Activated CD4-positive, alpha-beta T cell treated with anti-CD3 and anti-CD28 coated beads, Interleukin-2, amount 10 ng/mL, durations not matched to agents 7 days and 5 days (primary cell): ENCODE measurements around the gene TRIM5. TPM values are rescaled to one million over a fixed set of nuclear protein-coding genes. Genes with fewer than 3 reads are reported as not detected.
"Not testable (repeated sequence)": the region's sequence is repeated elsewhere in the genome, so short reads cannot be mapped to it uniquely, and the experiment has no call there.

Experiments
- CTCF ChIA-PET: fragments of 350-600 bp; sonication (Branson Sonifier 250); formaldehyde crosslinking; loops from one replicate; lab custom pipeline; 2021; ENCODE audit warnings: antibody characterized with exemption; lab: Charles Lee
- POLR2A ChIA-PET: fragments of 350-600 bp; sonication (Branson Sonifier 250); formaldehyde crosslinking; loops from one replicate; lab custom pipeline; 2021; ENCODE audit warnings: antibody characterized with exemption; lab: Charles Lee
- DNase-seq: peaks from one replicate; pipeline ENCODE4 v3.0.0-alpha.2; 2020
- H3K27ac Mint-ChIP-seq: one replicate; pipeline ENCODE4 v1.8.0; 2021; ENCODE audit warnings: mild to moderate bottlenecking, moderate library complexity, mixed read lengths
- H3K27me3 Mint-ChIP-seq: one replicate; pipeline ENCODE4 v1.8.0; 2021; ENCODE audit warnings: mixed read lengths
- H3K36me3 Mint-ChIP-seq: one replicate; pipeline ENCODE4 v1.8.0; 2021; ENCODE audit warnings: low read depth, mixed read lengths
- H3K4me1 Mint-ChIP-seq: one replicate; pipeline ENCODE4 v1.8.0; 2021; ENCODE audit warnings: mixed read lengths
- H3K4me3 Mint-ChIP-seq: one replicate; pipeline ENCODE4 v1.8.0; 2021; ENCODE audit warnings: mild to moderate bottlenecking, moderate library complexity, mixed read lengths
- H3K9me3 Mint-ChIP-seq: one replicate; pipeline ENCODE4 v1.8.0; 2021; ENCODE audit warnings: mixed read lengths
- total RNA-seq, 2 experiments: library from RNA; stranded (reverse); gene quantifications; one replicate each; pipeline ENCODE4 v1.2.3, GENCODE V29; 2021

The TRIM5 gene
- total RNA-seq, 2 experiments from 2014 or later, result 26.2 to 31.1 TPM

DNA sequence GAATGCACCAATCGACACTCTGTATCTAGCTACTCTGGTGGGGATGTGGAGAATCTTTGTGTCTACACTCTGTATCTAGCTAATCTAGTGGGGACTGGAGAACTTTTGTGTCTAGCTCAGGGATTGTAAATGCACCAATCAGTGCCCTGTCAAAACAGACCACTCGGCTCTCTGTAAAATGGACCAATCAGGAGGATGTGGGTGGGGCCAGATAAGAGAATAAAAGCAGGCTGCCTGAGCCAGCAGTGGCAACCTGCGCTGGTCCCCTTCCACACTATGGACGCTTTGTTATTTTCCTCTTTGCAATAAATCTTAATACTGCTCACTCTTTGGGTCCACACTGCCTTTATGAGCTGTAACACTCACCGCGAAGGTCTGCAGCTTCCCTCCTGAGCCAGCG lies 1.3 kb downstream of the TRIM5 start:
- H3K27ac Mint-ChIP-seq, result peak overlapping the region; percentile 91
- POLR2A ChIA-PET, result interaction anchor here (0.6 kb wide), 1 partner anchor 83 kb away, joined by 3 read pairs; no protein-coding TSS in a partner anchor
- H3K4me3 Mint-ChIP-seq, result peak overlapping the region; percentile 85
- H3K27me3 Mint-ChIP-seq, H3K9me3 Mint-ChIP-seq: not testable (repeated sequence)
- peaks cover 33% of the 10 kb centered on the region for H3K36me3 Mint-ChIP-seq
- CTCF ChIA-PET, result interaction anchor here (0.7 to 1.1 kb wide), 2 partner anchors 48 to 58 kb away, joined by 3 read pairs; partner anchors contain the start of gene TRIM34
- H3K4me1 Mint-ChIP-seq, result peaks cover 61% of the 10 kb centered on the region
- DNase-seq, result peak; percentile 38

DNA sequence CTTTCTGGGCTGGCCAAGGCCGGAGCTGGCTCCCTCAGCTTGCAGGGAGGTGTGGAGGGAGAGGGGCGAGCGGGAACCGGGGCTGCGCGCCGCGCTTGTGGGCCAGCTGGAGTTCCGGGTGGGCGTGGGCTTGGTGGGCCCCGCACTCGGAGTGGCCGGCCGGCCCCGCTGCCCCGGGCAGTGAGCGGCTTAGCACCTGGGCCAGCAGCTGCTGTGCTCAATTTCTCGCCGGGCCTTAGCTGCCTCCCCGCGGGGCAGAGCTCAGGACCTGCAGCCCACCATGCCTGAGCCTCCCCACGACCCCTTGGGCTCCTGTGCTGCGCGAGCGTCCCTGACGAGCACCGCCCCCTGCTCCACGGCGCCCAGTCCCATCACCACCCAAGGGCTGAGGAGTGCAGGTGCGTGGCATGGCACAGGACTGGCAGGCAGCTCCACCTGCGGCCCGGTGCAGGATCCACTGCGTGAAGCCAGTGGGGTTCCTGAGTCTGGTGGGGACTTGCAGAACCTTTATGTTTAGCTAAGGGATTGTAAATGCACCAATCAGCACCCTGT lies 1.9 kb downstream of the TRIM5 start:
- POLR2A ChIA-PET, H3K27ac Mint-ChIP-seq, DNase-seq, H3K9me3 Mint-ChIP-seq, H3K27me3 Mint-ChIP-seq: not testable (repeated sequence)
- peak overlapping the region; percentile 85 for H3K4me3 Mint-ChIP-seq
- H3K4me1 Mint-ChIP-seq, result peaks cover 59% of the 10 kb centered on the region
- peaks cover 40% of the 10 kb centered on the region for H3K36me3 Mint-ChIP-seq
- CTCF ChIA-PET, result interaction anchor here (0.6 to 1.0 kb wide), 3 partner anchors 8 to 1767 kb away, joined by 3 read pairs; no protein-coding TSS in a partner anchor

DNA sequence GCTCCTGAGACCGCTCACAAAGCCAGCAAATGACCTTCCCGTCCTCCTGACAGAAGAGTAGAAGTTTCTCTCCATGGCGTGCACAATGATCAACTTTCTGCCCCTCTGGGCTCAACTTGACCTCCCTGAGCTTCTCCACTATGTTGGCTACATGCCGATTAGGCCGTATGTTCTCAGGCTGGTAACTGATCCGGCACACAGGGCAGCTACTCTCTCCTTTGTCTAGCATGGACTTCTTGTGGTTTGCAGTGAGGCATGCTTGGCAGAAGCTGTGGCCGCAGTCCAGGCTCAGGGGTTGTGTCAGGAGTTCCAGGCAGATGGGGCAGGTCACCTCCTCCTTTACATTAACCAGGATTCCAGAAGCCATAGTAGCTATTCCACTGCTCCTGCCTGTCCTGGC lies 5.1 kb downstream of the TRIM5 start:
- Mint-ChIP-seq H3K4me1 (peaks cover 44% of the 10 kb centered on the region), H3K27ac (peak overlapping the region; percentile 72), H3K4me3 (no peak overlapping the region), H3K36me3 (peaks cover 58% of the 10 kb centered on the region), H3K27me3 (no peaks in the 10 kb centered on the region), H3K9me3 (peaks cover 3% of the 10 kb centered on the region)
- POLR2A ChIA-PET, result no interaction called here
- CTCF ChIA-PET, result interaction anchor here (1.1 kb wide), 1 partner anchor 11 kb away, joined by 3 read pairs; no protein-coding TSS in a partner anchor
- no peak for DNase-seq

DNA sequence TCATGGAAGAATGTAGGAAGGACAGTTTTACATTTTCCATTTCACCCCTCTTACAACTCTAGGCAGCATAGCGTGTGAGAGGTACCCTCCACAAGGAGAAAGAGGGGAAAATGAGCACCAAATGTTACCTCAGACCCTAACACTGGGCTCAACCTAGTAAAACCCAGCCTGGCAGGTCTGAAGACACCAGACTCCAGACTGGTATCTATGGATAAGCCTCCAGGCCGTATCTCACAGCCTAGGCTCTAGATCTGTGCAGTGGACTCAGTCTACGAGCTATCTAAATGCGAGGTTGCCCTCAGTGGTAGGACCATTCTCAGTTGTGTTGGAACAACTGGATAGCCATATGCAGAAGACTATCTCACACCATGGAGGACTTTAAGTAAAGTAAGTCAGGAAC lies 10.5 kb downstream of the TRIM5 start:
- no peak overlapping the region for H3K27ac Mint-ChIP-seq
- peaks cover 20% of the 10 kb centered on the region for H3K4me1 Mint-ChIP-seq
- CTCF ChIA-PET, result no interaction called here
- H3K36me3 Mint-ChIP-seq, result peaks cover 53% of the 10 kb centered on the region
- POLR2A ChIA-PET, result no interaction called here
- H3K27me3 Mint-ChIP-seq, result no peaks in the 10 kb centered on the region
- no peak overlapping the region for H3K4me3 Mint-ChIP-seq
- H3K9me3 Mint-ChIP-seq, result no peaks in the 10 kb centered on the region
- no peak for DNase-seq

DNA sequence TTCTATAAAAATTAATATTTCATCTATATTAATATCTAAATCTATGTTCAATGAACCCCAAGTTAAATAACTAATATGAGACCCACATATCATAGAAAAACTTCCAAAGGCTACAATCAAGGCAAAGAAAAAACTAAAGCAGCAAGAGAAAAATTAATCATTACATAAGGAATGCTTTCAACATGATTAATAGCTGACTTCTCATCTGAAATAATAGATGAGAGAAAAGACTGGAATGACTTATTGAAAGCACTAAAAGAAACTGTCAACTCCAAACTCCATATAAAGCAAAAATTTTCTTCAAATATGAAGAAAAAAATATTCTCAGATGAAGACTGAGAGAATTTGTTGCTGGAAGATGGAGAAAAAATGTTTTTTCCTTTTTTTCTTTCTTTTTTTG lies 13.0 kb downstream of the TRIM5 start:
- Mint-ChIP-seq H3K27me3 (no peaks in the 10 kb centered on the region), H3K9me3 (no peaks in the 10 kb centered on the region), H3K27ac (no peak overlapping the region), H3K4me1 (peaks cover 6% of the 10 kb centered on the region), H3K4me3 (no peak overlapping the region), H3K36me3 (peaks cover 43% of the 10 kb centered on the region)
- ChIA-PET POLR2A (interaction anchor here (0.5 to 0.6 kb wide), 2 partner anchors 19 to 49 kb away, joined by 3 read pairs; no protein-coding TSS in a partner anchor), CTCF (interaction anchor here (1.8 kb wide), 1 partner anchor 13 kb away, joined by 4 read pairs; the partner anchor contains the start of gene TRIM5)
- no peak for DNase-seq

DNA sequence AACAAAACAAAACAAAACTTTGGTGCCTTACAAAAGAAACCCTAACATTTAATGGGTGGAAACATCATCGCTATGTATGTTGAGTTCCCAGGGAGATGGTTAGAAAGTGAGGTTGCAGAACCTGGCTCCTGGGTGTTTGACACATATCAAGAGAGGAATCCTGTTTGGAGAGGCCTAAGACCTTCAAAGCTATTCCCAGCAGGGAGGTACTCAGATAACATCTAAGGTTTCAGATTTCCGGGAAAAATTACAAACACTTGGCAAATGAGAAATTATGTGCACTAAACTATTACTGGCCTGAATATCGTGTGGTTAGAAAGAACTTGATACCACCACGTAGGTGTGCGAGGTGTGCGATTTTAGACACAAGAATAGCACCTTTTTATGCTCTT lies 18.5 kb downstream of the TRIM5 start:
- Mint-ChIP-seq H3K4me1 (no peaks in the 10 kb centered on the region), H3K4me3 (no peak overlapping the region), H3K27ac (no peak overlapping the region), H3K27me3 (no peaks in the 10 kb centered on the region), H3K36me3 (peaks cover 47% of the 10 kb centered on the region), H3K9me3 (no peaks in the 10 kb centered on the region)
- DNase-seq, result no peak
- ChIA-PET CTCF (no interaction called here), POLR2A (no interaction called here)

DNA sequence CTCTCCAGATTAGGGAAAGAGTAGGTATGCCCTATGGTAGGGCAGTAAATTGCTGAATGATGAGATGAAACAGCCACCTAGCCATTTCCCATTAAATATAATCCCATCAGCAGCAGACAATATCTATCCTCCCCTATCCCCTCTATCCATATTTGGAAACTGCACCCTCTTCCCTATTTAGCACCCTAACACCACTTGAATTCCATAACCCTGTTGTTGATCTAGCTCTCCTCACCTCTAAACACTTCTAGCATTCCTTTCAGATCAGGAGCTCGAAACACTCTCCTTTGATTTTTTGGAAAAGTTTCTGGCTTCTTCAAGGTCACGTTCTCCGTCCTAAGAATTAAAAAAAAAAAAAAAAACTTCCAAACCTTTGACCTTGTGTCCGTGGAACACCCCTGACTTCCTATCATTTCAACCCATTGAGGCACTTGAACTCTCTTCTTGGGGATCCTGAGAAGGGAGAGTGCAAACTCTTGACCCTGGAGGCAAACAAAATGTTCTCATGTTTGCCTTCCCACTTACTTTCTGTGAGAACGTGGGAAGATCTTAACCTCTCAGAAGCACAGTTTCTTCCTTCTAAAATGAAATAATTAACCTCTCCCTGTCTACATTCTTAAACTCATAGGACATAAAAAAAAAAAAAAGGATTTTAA lies 19.0 kb downstream of the TRIM5 start:
- no peaks in the 10 kb centered on the region for H3K4me1 Mint-ChIP-seq
- no peak for DNase-seq
- no peaks in the 10 kb centered on the region for H3K27me3 Mint-ChIP-seq
- peaks cover 50% of the 10 kb centered on the region for H3K36me3 Mint-ChIP-seq
- no peaks in the 10 kb centered on the region for H3K9me3 Mint-ChIP-seq
- H3K27ac Mint-ChIP-seq, result no peak overlapping the region
- POLR2A ChIA-PET, result no interaction called here
- no peak overlapping the region for H3K4me3 Mint-ChIP-seq
- CTCF ChIA-PET, result no interaction called here

DNA sequence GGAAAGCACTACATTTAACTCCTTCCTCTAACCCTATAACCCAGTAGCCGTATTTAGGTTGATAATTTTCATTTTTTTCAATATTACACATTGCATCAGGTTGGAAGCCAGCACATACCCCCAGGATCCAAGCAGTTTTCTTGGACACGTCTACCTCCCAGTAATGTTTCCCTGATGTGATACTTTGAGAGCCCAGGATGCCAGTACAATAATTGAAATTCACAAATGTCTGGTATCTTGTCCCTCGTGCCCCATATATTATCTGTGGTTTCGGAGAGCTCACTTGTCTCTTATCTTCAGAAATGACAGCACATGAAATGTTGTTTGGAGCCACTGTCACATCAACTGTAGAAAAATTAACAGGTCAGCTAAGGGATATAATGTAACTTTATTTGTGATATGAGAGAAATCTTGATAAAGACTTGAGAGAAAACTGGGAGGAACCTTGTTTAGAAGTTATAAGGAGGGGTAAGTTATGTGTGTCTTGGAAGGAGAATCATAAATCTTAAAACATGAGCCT lies 19.8 kb downstream of the TRIM5 start:
- Mint-ChIP-seq H3K4me1 (peaks cover 3% of the 10 kb centered on the region), H3K27me3 (no peaks in the 10 kb centered on the region), H3K27ac (no peak overlapping the region), H3K9me3 (no peaks in the 10 kb centered on the region), H3K36me3 (peaks cover 43% of the 10 kb centered on the region), H3K4me3 (no peak overlapping the region)
- DNase-seq, result no peak
- POLR2A ChIA-PET, result no interaction called here
- CTCF ChIA-PET, result no interaction called here

DNA sequence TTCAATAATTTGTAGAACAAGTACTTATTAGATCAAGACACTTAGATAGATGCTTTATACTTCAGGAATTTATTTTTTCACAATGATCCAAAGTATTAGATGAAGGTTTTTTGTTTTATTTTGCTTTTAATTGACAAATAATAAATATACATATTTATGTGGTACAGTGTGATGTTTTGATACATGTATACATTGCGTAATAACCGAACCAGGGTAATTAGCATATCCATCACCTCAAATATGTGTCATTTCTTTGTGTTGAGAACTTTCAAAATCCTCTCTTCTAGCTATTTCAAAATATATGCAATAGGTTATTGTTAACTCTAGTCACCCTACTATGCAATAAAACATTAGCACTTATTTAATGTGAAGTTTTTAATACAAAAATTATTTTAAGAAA lies 21.4 kb downstream of the TRIM5 start:
- no peaks in the 10 kb centered on the region for H3K27me3 Mint-ChIP-seq
- H3K4me1 Mint-ChIP-seq, result peaks cover 3% of the 10 kb centered on the region
- DNase-seq, result no peak
- H3K4me3 Mint-ChIP-seq, result no peak overlapping the region
- H3K9me3 Mint-ChIP-seq, result peaks cover 1% of the 10 kb centered on the region
- POLR2A ChIA-PET, result interaction anchor here (0.7 kb wide), 1 partner anchor 763 kb away, joined by 5 read pairs; no protein-coding TSS in a partner anchor
- no peak overlapping the region for H3K27ac Mint-ChIP-seq
- CTCF ChIA-PET, result no interaction called here
- H3K36me3 Mint-ChIP-seq, result peaks cover 32% of the 10 kb centered on the region

DNA sequence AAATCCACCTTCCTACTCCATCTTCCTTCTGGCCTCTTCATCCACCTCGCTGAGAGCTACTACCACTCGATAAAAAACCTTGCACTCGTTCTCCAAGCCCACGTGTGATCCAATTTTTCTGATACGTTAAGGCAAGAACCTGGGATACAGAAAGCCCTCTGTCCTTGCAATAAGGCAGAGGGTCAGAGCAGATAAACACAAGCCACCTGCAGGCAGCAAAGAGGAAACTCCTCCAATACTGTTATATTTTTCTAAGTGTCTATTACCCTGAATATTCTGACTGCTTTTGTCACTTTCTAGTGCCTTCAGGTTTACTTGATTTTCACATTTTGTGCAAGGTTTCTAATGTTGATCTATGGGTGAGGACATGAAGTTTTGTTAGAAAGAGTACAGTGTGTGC lies 26.6 kb downstream of the TRIM5 start:
- no peaks in the 10 kb centered on the region for H3K27me3 Mint-ChIP-seq
- CTCF ChIA-PET, result no interaction called here
- peaks cover 5% of the 10 kb centered on the region for H3K9me3 Mint-ChIP-seq
- peaks cover 3% of the 10 kb centered on the region for H3K4me1 Mint-ChIP-seq
- H3K4me3 Mint-ChIP-seq, result no peak overlapping the region
- POLR2A ChIA-PET, result no interaction called here
- no peak for DNase-seq
- peaks cover 21% of the 10 kb centered on the region for H3K36me3 Mint-ChIP-seq
- H3K27ac Mint-ChIP-seq, result no peak overlapping the region

DNA sequence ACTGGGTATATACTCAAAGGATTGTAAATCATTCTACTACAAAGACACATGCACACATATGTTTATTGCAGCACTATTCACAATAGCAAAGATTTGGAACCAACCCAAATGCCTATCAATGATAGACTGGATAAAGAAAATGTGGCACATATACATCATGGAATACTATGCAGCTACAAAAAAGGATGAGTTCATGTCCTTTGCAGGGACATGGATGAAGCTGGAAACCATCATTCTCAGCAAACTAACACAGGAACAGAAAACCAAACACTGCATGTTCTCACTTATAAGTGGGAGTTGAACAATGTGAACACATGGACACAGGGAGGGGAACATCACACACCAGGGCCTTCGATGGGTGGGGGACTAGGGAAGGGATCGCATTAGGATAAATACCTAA lies 27.9 kb downstream of the TRIM5 start:
- H3K4me3 Mint-ChIP-seq, H3K27me3 Mint-ChIP-seq, CTCF ChIA-PET, DNase-seq, H3K27ac Mint-ChIP-seq, H3K4me1 Mint-ChIP-seq, H3K9me3 Mint-ChIP-seq, POLR2A ChIA-PET: not testable (repeated sequence)
- H3K36me3 Mint-ChIP-seq, result peaks cover 19% of the 10 kb centered on the region

DNA sequence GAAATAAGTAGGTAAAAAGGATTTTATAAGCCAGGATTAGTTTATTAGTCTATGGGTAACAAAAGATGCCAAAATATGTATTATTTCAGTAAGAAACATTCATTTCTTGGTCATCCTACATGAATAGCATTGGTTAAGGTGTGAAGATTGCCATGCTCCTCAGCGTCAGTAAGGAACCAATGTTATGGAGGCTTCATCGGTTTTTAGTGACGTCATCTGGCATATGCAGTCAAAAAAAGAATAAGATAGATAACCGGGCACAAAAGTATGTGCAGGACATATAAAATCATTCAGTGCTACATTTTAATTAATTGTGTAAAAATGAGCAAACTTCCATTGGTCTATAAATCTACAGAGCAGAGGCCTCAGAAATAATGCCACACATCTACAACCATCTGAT lies 29.4 kb downstream of the TRIM5 start:
- ChIA-PET POLR2A (no interaction called here), CTCF (no interaction called here)
- Mint-ChIP-seq H3K4me1 (peaks cover 3% of the 10 kb centered on the region), H3K27me3 (no peaks in the 10 kb centered on the region), H3K9me3 (peaks cover 7% of the 10 kb centered on the region), H3K4me3 (no peak overlapping the region), H3K27ac (no peak overlapping the region), H3K36me3 (peaks cover 14% of the 10 kb centered on the region)
- no peak for DNase-seq

DNA sequence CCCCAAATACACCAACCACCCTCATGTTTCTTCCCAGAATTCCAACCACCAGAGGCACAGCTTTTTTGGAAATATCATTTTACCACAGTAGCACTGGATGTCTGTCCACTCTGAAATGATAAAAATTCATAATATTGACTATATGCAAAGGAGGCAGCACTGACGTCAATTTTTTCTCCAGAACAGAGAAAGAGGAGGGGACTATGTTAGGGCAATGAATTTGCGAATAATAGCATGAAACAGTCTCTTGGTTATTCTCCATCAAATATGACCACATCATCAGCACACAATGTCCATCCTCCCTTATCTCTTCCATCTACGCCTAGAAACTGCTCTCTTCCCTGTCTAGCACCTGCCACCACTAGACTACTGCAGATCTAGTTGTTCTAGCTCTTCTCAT lies 38.7 kb downstream of the TRIM5 start:
- no peak for DNase-seq
- Mint-ChIP-seq H3K4me3 (no peak overlapping the region), H3K36me3 (peaks cover 31% of the 10 kb centered on the region), H3K4me1 (peaks cover 7% of the 10 kb centered on the region), H3K27me3 (no peaks in the 10 kb centered on the region), H3K9me3 (no peaks in the 10 kb centered on the region), H3K27ac (no peak overlapping the region)
- POLR2A ChIA-PET, result no interaction called here
- CTCF ChIA-PET, result interaction anchor here (1.3 kb wide), 1 partner anchor 13 kb away, joined by 3 read pairs; no protein-coding TSS in a partner anchor
